MG63 (cell line): ENCODE data around the gene SFTPD. TPM values are rescaled to one million over a fixed set of nuclear protein-coding genes. Genes with fewer than 3 reads are reported as not detected.

Experiments used
- DNase-seq: peaks from one replicate; pipeline ENCODE4 v3.0.0-alpha.2; 2020
- H3K27me3 ChIP-seq: fragments of 250-450 bp; sonication (Bioruptor Pico); 2 replicates; pipeline ENCODE4 v1.5.1; 2020; ENCODE audit warnings: mild to moderate bottlenecking, moderate library complexity
- H3K36me3 ChIP-seq: fragments of 250-450 bp; sonication (Bioruptor Pico); 2 replicates; pipeline ENCODE4 v1.5.1; 2020; ENCODE audit warnings: mild to moderate bottlenecking, moderate library complexity
- H3K4me3 ChIP-seq: fragments of 250-450 bp; sonication (Bioruptor Pico); 2 replicates; pipeline ENCODE4 v1.5.1; 2020; ENCODE audit warnings: mild to moderate bottlenecking, moderate library complexity
- H3K9me3 ChIP-seq: fragments of 250-450 bp; sonication (Bioruptor Pico); 2 replicates; pipeline ENCODE4 v1.5.1; 2020; ENCODE audit warnings: mild to moderate bottlenecking, moderate library complexity
- total RNA-seq: library from RNA; depleted of rRNA; stranded (reverse); fragments of >200 nt; shearing (Covaris generic); gene quantifications from 2 replicates; pipeline ENCODE4 v1.2.3, GENCODE V29; 2014; ENCODE audit warnings: low replicate concordance

SFTPD gene
- total RNA-seq, 1 experiment from 2014 or later = not detected

- Histone ChIP-seq H3K27me3 (0 out of 2 replicates have a peak, but pooled peaks cover 3% of the 10 kb centered on the region), H3K4me3 (no peak overlapping the region), H3K9me3 (no peaks in the 10 kb centered on the region), H3K36me3 (no peaks in the 10 kb centered on the region; the same call in 1 of the 2 replicates)
- no peak for DNase-seq
Observed at GRCh38 chr10:79976999-79977398, 28.1 kb upstream of the SFTPD start.

- no peaks in the 10 kb centered on the region for H3K9me3 ChIP-seq
- no peak for DNase-seq
- H3K36me3 ChIP-seq = no peaks in the 10 kb centered on the region
- H3K27me3 ChIP-seq = peaks cover 10% of the 10 kb centered on the region; the same call in 1 of the 2 replicates
- H3K4me3 ChIP-seq = no peak overlapping the region
Observed at GRCh38 chr10:79970062-79970461, 21.2 kb upstream of the SFTPD start.

- H3K27me3 ChIP-seq = peaks cover 2% of the 10 kb centered on the region; the same call in 1 of the 2 replicates
- no peaks in the 10 kb centered on the region for H3K36me3 ChIP-seq
- no peak overlapping the region for H3K4me3 ChIP-seq
- no peaks in the 10 kb centered on the region for H3K9me3 ChIP-seq
- no peak for DNase-seq
Observed at GRCh38 chr10:79947787-79948424, 999 bp downstream of the SFTPD start.

GRCh38 chr10:79947083-79947415 is 1.9 kb downstream of the SFTPD start:
- Histone ChIP-seq H3K4me3 (no peak overlapping the region), H3K36me3 (no peaks in the 10 kb centered on the region), H3K27me3 (peaks cover 2% of the 10 kb centered on the region; the same call in 1 of the 2 replicates), H3K9me3 (no peaks in the 10 kb centered on the region)
- no peak for DNase-seq

- no peaks in the 10 kb centered on the region for H3K9me3 ChIP-seq
- H3K4me3 ChIP-seq = no peak overlapping the region
- no peaks in the 10 kb centered on the region for H3K36me3 ChIP-seq
- H3K27me3 ChIP-seq = peaks cover 2% of the 10 kb centered on the region; the same call in 1 of the 2 replicates
- DNase-seq = no peak
Observed at GRCh38 chr10:79946271-79947082, 2.4 kb downstream of the SFTPD start.

- Histone ChIP-seq H3K27me3 (no peaks in the 10 kb centered on the region), H3K36me3 (no peaks in the 10 kb centered on the region), H3K9me3 (no peaks in the 10 kb centered on the region), H3K4me3 (no peak overlapping the region)
- no peak for DNase-seq
Observed at GRCh38 chr10:79944428-79945395, 4.2 kb downstream of the SFTPD start.

GRCh38 chr10:79943871-79944270 is 5.0 kb downstream of the SFTPD start:
- Histone ChIP-seq H3K36me3 (no peaks in the 10 kb centered on the region), H3K27me3 (no peaks in the 10 kb centered on the region), H3K4me3 (no peak overlapping the region), H3K9me3 (no peaks in the 10 kb centered on the region)
- DNase-seq = no peak

GRCh38 chr10:79942261-79943185 is 6.4 kb downstream of the SFTPD start:
- Histone ChIP-seq H3K9me3 (no peaks in the 10 kb centered on the region), H3K36me3 (no peaks in the 10 kb centered on the region), H3K27me3 (no peaks in the 10 kb centered on the region), H3K4me3 (no peak overlapping the region)
- DNase-seq = no peak

GRCh38 chr10:79941585-79942210 is 7.2 kb downstream of the SFTPD start:
- H3K27me3 ChIP-seq = no peaks in the 10 kb centered on the region
- no peaks in the 10 kb centered on the region for H3K36me3 ChIP-seq
- no peak for DNase-seq
- no peaks in the 10 kb centered on the region for H3K9me3 ChIP-seq
- H3K4me3 ChIP-seq = no peak overlapping the region

- H3K9me3 ChIP-seq = no peaks in the 10 kb centered on the region
- DNase-seq = no peak
- H3K27me3 ChIP-seq = no peaks in the 10 kb centered on the region
- no peaks in the 10 kb centered on the region for H3K36me3 ChIP-seq
- H3K4me3 ChIP-seq = no peak overlapping the region
Observed at GRCh38 chr10:79941146-79941545, 7.8 kb downstream of the SFTPD start.

GRCh38 chr10:79940431-79940830 is 8.5 kb downstream of the SFTPD start:
- Histone ChIP-seq H3K27me3 (no peaks in the 10 kb centered on the region), H3K9me3 (no peaks in the 10 kb centered on the region), H3K36me3 (no peaks in the 10 kb centered on the region), H3K4me3 (no peak overlapping the region)
- no peak for DNase-seq

- H3K27me3 ChIP-seq = no peaks in the 10 kb centered on the region
- DNase-seq = no peak
- H3K4me3 ChIP-seq = no peak overlapping the region
- H3K9me3 ChIP-seq = no peaks in the 10 kb centered on the region
- H3K36me3 ChIP-seq = no peaks in the 10 kb centered on the region
Observed at GRCh38 chr10:79939969-79940368, 8.9 kb downstream of the SFTPD start.

GRCh38 chr10:79938728-79939406 is 10.0 kb downstream of the SFTPD start:
- no peaks in the 10 kb centered on the region for H3K9me3 ChIP-seq
- no peak for DNase-seq
- H3K27me3 ChIP-seq = no peaks in the 10 kb centered on the region
- H3K36me3 ChIP-seq = no peaks in the 10 kb centered on the region
- no peak overlapping the region for H3K4me3 ChIP-seq

GRCh38 chr10:79937701-79938151 is 11.2 kb downstream of the SFTPD start:
- no peak overlapping the region for H3K4me3 ChIP-seq
- no peaks in the 10 kb centered on the region for H3K36me3 ChIP-seq
- H3K27me3 ChIP-seq = no peaks in the 10 kb centered on the region
- DNase-seq = no peak
- no peaks in the 10 kb centered on the region for H3K9me3 ChIP-seq
